Chondrocyte (in vitro differentiated cells): ENCODE measurements around the gene PTPRN. TPM values are rescaled to one million over a fixed set of nuclear protein-coding genes. Genes with fewer than 3 reads are reported as not detected.

Source experiments
- DNase-seq: peaks from one replicate; pipeline ENCODE4 v3.0.0; 2021; ENCODE audit warnings: mixed read lengths, low spot score
- H3K27ac Mint-ChIP-seq: one replicate; pipeline ENCODE4 v1.8.0; 2021; ENCODE audit warnings: mild to moderate bottlenecking, moderate library complexity, mixed read lengths; ENCODE audit not compliant: unreplicated experiment
- H3K27me3 Mint-ChIP-seq: 2 replicates; pipeline ENCODE4 v1.8.0; 2021; ENCODE audit warnings: low read depth, mixed read lengths
- H3K36me3 Mint-ChIP-seq: 2 replicates; pipeline ENCODE4 v1.8.0; 2021; ENCODE audit warnings: low read depth, mixed read lengths
- H3K4me1 Mint-ChIP-seq: 2 replicates; pipeline ENCODE4 v1.8.0; 2021; ENCODE audit warnings: low read depth, mild to moderate bottlenecking, mixed read lengths
- H3K4me3 Mint-ChIP-seq: one replicate; pipeline ENCODE4 v1.8.0; 2021; ENCODE audit warnings: mild to moderate bottlenecking, moderate library complexity, mixed read lengths; ENCODE audit not compliant: unreplicated experiment
- H3K9me3 Mint-ChIP-seq: 2 replicates; pipeline ENCODE4 v1.8.0; 2021; ENCODE audit warnings: low read depth, mixed read lengths
- CTCF ChIP-seq: fragments of 200-600 bp; sonication (generic); IDR thresholded peaks from 2 replicates; pipeline ENCODE4 v1.5.0; 2021; ENCODE audit warnings: antibody characterized with exemption, mild to moderate bottlenecking, moderate library complexity
- total RNA-seq: library from RNA; stranded (reverse); gene quantifications from 3 replicates; pipeline ENCODE4 v1.2.1, GENCODE V29; 2021

PTPRN gene
- total RNA-seq, 1 donor from 2014 or later: 0.87 TPM

GRCh38 chr2:219251656-219252055 lies 57.5 kb downstream of the PTPRN start:
- Mint-ChIP-seq H3K36me3 (no peaks in the 10 kb centered on the region), H3K4me1 (peaks cover 67% of the 10 kb centered on the region), H3K27me3 (peaks cover 9% of the 10 kb centered on the region), H3K27ac (peak overlapping the region; percentile 86), H3K4me3 (peak overlapping the region; percentile 26), H3K9me3 (no peaks in the 10 kb centered on the region)
- no peak for DNase-seq
- no peak for TF ChIP-seq CTCF

DNA sequence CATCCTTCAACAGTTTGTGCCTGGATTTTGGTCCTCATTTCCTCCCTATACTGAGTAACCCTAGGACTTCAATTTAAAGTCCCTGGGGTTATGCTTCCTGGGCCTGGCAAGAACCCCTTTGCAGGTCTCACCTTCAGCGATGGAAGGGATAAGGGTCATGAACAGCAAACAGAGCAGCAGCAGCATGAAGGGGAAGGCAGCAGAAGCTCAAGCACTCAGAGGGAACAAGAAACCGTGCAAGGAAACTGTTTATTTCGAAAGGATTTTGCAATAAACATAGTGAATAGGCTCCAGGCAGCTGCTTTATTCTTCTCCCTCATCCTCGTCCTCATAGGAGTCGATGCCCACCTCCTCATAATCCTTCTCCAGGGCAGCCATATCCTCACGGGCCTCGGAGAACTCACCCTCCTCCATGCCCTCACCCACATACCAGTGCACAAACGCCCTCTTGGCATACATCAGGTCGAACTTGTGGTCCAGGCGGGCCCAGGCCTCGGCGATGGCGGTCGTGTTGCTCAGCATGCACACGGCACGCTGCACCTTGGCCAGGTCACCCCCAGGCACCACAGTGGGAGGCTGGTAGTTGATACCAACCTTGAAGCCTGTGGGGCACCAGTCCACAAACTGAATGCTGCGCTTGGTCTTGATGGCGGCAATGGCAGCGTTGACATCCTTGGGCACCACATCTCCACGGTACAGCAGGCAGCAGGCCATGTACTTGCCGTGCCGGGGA lies 59.0 kb downstream of the PTPRN start:
- peak overlapping the region; percentile 42 for H3K4me3 Mint-ChIP-seq

DNA sequence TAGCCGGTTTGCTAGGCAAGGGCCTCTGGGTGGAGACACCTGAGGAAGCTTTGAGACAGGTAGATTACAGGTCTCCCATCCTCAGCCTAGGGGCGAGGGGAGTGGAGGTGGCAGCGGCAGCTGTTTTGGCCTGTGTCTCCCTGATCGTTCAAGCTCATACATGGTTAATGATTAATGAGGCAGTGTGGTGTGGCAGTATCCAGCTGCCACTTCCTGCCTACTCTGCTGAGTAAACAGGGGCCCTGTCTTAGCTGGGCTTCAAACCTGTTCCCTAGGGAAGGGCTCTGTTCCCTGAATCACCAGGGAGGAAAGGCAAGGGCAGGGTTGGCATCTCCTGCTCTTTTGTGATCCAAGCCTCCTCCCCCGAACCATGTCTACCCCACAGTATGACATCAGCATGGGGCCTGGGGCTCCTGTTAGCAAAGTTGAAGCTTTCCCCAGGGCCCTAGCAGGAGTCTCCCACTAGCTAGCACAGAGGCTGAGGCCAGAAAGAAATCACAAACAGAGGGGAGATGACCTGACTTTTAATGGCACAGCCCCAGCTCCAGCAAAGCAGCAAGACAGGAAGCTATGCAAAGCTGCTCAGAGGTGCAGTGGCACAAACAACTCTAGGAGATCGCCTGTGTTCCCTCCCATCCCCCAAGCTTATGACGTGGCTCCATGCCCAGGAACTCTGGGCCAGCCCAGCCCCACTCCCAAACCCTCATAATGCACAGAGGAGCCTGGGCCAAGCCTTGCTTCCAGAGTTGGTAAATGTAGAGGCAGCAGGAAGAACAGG lies 59.8 kb downstream of the PTPRN start:
- DNase-seq: no peak
- Mint-ChIP-seq H3K4me3 (peak overlapping the region; percentile 42), H3K27me3 (no peaks in the 10 kb centered on the region), H3K9me3 (no peaks in the 10 kb centered on the region), H3K36me3 (no peaks in the 10 kb centered on the region), H3K27ac (peak overlapping the region; percentile 98), H3K4me1 (peaks cover 76% of the 10 kb centered on the region)
- no peak for TF ChIP-seq CTCF

More for the DNA sequence above, 59.0 kb downstream of the PTPRN start:
- Mint-ChIP-seq H3K27me3 (peaks cover 4% of the 10 kb centered on the region), H3K36me3 (no peaks in the 10 kb centered on the region), H3K9me3 (no peaks in the 10 kb centered on the region), H3K27ac (peak overlapping the region; percentile 98), H3K4me1 (peaks cover 75% of the 10 kb centered on the region)
- no peak for DNase-seq
- TF ChIP-seq CTCF: no peak

DNA sequence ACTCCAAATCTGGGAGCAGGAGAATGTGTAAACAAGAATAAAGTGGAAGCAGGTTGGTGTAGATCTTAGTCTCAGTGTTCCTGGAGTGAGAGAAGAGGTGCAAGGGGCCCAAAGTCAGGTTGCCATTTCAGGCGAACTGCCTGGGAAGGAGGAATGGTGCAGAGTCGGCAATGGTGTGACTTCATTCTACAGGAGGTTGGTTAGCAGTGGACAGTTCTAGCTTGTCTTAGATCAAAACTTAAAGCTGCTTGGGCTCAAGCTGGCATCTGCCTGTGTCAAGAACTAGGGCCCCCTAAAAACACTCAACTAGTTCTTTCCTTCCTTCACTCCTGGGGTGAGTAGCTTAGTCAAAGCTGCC lies 60.4 kb downstream of the PTPRN start:
- peak overlapping the region; percentile 41 for H3K4me3 Mint-ChIP-seq
- no peak for DNase-seq
- TF ChIP-seq CTCF: no peak
- peak overlapping the region; percentile 98 for H3K27ac Mint-ChIP-seq
- H3K9me3 Mint-ChIP-seq: no peaks in the 10 kb centered on the region
- no peaks in the 10 kb centered on the region for H3K36me3 Mint-ChIP-seq
- peaks cover 76% of the 10 kb centered on the region for H3K4me1 Mint-ChIP-seq
- H3K27me3 Mint-ChIP-seq: no peaks in the 10 kb centered on the region

DNA sequence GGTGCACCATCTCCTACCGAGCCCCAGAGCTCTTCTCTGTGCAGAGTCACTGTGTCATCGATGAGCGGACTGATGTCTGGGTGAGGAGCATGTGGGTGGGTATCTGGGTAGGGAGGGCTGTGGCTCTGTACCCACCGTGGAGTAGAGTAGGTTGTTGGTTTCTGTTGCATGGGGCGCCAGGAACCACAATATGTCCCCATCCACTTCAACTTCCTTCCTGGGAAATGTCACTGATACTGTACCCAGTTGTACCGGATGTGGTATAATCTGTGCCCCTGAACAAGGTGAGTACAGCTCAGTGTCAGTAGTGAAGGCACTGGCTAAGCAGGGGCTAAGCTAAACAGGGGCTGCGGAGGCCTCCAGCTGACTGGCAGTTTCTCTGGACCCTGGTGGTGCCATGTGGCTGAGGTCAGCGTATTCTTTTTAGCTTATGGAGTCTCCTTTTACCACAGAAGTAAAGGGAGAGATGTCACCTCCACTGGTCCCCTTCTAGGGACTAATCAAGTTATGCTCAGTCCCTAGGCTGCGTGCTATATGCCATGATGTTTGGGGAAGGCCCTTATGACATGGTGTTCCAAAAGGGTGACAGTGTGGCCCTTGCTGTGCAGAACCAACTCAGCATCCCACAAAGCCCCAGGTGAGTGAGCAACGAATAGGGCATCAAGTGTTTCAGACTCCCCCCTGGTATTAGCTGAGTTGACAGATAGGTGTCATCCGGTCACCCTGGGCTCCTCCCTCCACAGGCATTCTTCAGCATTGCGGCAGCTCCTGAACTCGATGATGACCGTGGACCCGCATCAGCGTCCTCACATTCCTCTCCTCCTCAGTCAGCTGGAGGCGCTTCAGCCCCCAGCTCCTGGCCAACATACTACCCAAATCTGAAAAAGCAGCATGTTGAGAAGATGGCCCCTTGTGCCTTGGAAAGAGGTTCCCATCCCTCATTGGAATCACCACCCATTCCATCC lies 61.2 kb downstream of the PTPRN start:
- H3K4me3 Mint-ChIP-seq: no peak overlapping the region
- no peaks in the 10 kb centered on the region for H3K27me3 Mint-ChIP-seq
- DNase-seq: no peak
- peaks cover 70% of the 10 kb centered on the region for H3K4me1 Mint-ChIP-seq
- no peaks in the 10 kb centered on the region for H3K9me3 Mint-ChIP-seq
- peak overlapping the region; percentile 98 for H3K27ac Mint-ChIP-seq
- no peaks in the 10 kb centered on the region for H3K36me3 Mint-ChIP-seq
- TF ChIP-seq CTCF: no peak
